ENCODE data around the gene TBC1D24. TPM values are rescaled to one million over a fixed set of nuclear protein-coding genes. Genes with fewer than 3 reads are reported as not detected.
"Not testable (repeated sequence)": the region's sequence is repeated elsewhere in the genome, so short reads cannot be mapped to it uniquely, and the experiment has no call there.

The TBC1D24 gene
- total RNA-seq, 4 donors from 2014 or later, result 5.6 to 16.2 (median 13.6) TPM

DNA sequence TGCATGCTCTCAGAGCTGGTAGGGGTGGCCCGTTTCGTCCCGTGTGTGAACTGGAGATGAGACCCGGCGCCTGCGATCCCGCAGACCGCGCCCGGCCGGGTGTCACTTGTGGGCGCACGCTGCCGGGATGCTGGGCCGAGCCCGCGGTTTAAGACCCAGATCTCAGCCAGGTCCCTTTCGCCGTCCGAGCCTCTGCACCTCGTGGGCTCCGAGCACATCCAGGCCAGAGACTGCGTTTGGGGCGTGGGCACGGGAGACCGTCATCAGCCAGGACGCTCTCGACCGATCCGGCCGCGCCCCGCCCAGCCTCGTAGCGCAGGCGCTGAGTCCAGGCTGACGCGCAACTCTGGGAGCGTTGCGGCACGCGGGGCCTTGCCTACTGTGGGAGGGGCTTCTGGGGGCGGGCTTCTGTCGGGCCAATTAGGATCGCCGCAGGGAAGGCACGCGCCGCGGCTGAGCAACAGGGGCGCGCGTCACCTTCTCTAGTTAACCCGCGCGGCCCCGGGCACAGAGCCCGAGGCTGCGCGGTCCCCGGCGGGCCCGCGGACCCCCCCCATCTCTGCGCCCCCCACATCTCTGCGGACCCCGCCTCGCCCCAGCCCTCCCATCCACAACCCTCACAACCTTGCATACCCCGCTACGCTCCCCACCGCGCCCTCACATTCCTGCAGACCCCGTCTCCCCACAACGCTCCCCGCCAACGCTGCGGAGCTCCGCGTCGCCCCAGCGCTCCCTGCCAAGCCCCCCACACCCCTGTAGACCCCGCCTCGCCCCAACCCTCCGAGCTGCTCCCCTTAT, 57.0 kb downstream of the TBC1D24 start:
- peak; percentile 41 to 78 for TF ChIP-seq POLR2A (IDR thresholded peaks at IDR 0.05)
- TF ChIP-seq CTCF (IDR thresholded peaks at IDR 0.05), result no peak
- Histone ChIP-seq H3K27me3 (no peaks in the 10 kb centered on the region), H3K4me1 (peaks cover 0 to 20% (median 7%) of the 10 kb centered on the region in 4 donors), H3K4me3 (peak overlapping the region; percentile 58 to 78 (median 67)), H3K27ac (peak overlapping the region; percentile 93 to 97 (median 97)), H3K9me3 (no peaks in the 10 kb centered on the region), H3K36me3 (peaks cover 0 to 22% (median 0%) of the 10 kb centered on the region in 3 donors)
- DNase-seq, result peak; percentile 99

- peak; percentile 89 to 94 (median 90) for DNase-seq
- Histone ChIP-seq H3K9me3 (no peaks in the 10 kb centered on the region), H3K4me1 (peaks cover 0 to 20% (median 7%) of the 10 kb centered on the region in 4 donors), H3K27ac (peak overlapping the region; percentile 93 to 97 (median 97)), H3K4me3 (peak overlapping the region; percentile 58 to 78 (median 67)), H3K36me3 (peaks cover 0 to 19% (median 0%) of the 10 kb centered on the region in 3 donors), H3K27me3 (no peaks in the 10 kb centered on the region)
- no peak for TF ChIP-seq CTCF (IDR thresholded peaks at IDR 0.05)
- TF ChIP-seq POLR2A (IDR thresholded peaks at IDR 0.05), result peak; percentile 60 to 62
Measured at GRCh38 chr16:2532494-2533141, 57.7 kb downstream of the TBC1D24 start.

DNA sequence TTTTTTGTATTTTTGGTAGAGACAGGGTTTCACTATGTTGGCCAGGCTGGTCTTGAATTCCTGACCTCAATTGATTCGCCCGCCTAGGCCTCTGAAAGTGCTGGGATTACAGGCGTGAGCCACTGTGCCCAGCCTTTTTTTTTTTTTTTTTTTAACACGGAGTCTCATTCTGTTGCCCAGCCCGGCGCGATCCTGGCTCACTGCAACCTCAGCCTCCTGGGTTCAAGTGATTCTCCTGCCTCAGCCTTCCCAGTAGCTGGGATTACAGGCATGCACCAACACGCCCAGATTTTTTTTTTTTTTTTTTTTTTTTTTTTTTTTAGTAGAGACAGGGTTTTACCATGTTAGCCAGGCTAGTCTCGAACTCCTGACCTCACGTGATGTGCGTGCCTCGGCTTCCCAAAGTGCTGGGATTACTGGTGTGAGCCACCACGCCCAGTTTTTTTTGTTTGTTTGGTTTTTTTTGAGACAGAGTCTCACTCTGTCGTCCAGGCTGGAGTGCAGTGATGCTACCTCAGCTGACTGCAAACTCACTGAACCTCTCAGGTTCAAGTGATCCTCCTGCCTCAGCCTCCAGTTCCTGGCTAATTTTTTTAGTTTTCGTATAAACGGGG, 58.3 kb downstream of the TBC1D24 start:
- DNase-seq, result peak in 2 of 3 donors; percentile 46 to 48
- Histone ChIP-seq H3K36me3 (peaks cover 0 to 13% (median 0%) of the 10 kb centered on the region in 3 donors), H3K4me1 (peaks cover 0 to 20% (median 7%) of the 10 kb centered on the region in 4 donors), H3K4me3 (peak overlapping the region; percentile 58 to 78 (median 67)), H3K27ac (peak overlapping the region; percentile 93 to 97 (median 97))
- H3K27me3 ChIP-seq, H3K9me3 ChIP-seq: not testable (repeated sequence)

DNA sequence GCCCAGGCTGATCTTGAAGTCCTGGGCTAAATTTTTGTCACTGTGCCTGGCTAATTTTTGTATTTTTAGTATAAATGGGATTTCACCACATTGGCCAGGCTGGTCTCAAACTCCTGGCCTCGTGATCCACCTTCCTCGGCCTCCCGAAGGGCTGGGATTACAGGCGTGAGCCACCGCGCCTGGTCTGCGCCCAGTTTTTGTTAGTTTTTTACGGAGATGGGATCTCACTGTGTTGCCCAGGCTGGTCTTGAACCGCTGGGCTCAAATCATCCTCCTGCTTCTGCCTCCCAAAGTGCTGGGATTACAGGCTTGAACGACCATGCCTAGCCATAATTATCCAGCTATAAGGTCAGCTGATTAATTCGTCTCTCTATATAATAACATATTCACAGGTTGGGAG, 59.0 kb downstream of the TBC1D24 start:
- TF ChIP-seq POLR2A (IDR thresholded peaks at IDR 0.05) (no peak), CTCF (IDR thresholded peaks at IDR 0.05) (no peak)

GRCh38 chr16:2534335-2534734, 59.4 kb downstream of the TBC1D24 start:
- not testable (repeated sequence) for H3K27ac ChIP-seq, H3K9me3 ChIP-seq, DNase-seq, H3K4me3 ChIP-seq, H3K36me3 ChIP-seq, H3K27me3 ChIP-seq
- H3K4me1 ChIP-seq, result peaks cover 4 to 28% (median 8%) of the 10 kb centered on the region in 4 donors

More for the DNA sequence above, 59.0 kb downstream of the TBC1D24 start:
- H3K27me3 ChIP-seq, result no peaks in the 10 kb centered on the region
- H3K27ac ChIP-seq, result peak overlapping the region in 1 of 4 donors; percentile 97
- H3K9me3 ChIP-seq, result no peaks in the 10 kb centered on the region
- H3K36me3 ChIP-seq, result peaks cover 0 to 6% (median 0%) of the 10 kb centered on the region in 3 donors
- peaks cover 3 to 24% (median 7%) of the 10 kb centered on the region in 4 donors for H3K4me1 ChIP-seq
- peak in 1 of 3 donors; percentile 41 for DNase-seq
- no peak overlapping the region for H3K4me3 ChIP-seq

- Histone ChIP-seq H3K9me3 (no peaks in the 10 kb centered on the region), H3K27ac (peak overlapping the region in 3 of 4 donors; percentile 68 to 94 (median 93)), H3K4me3 (no peak overlapping the region), H3K4me1 (peaks cover 4 to 40% (median 17%) of the 10 kb centered on the region in 4 donors), H3K36me3 (peaks cover 0 to 4% (median 0%) of the 10 kb centered on the region in 3 donors), H3K27me3 (no peaks in the 10 kb centered on the region)
- TF ChIP-seq CTCF (IDR thresholded peaks at IDR 0.05) (no peak), POLR2A (IDR thresholded peaks at IDR 0.05) (no peak)
- DNase-seq, result peak in 2 of 3 donors; percentile 50 to 59
Measured at GRCh38 chr16:2535625-2536013, 60.7 kb downstream of the TBC1D24 start.
